Immature natural killer cell (primary cell): ENCODE results near the gene TADA3. TPM values are rescaled to one million over a fixed set of nuclear protein-coding genes. Genes with fewer than 3 reads are reported as not detected.

Source experiments
- DNase-seq, 3 donors: peaks; one replicate each; pipeline ENCODE4 v3.0.0; 2022; ENCODE audit warnings: mixed read lengths in 1 of 3
- H3K27ac Mint-ChIP-seq, 6 donors: one replicate each; pipeline ENCODE4 v1.8.0; 2020; ENCODE audit warnings: mixed read lengths in 6 of 6, mild to moderate bottlenecking in 5 of 6, inconsistent platforms in 4 of 6, moderate library complexity in 3 of 6
- H3K27me3 Mint-ChIP-seq, 3 donors: one replicate each; pipeline ENCODE4 v1.8.0; 2020 to 2021; ENCODE audit warnings: low read depth in 3 of 3, mild to moderate bottlenecking in 3 of 3, mixed read lengths in 3 of 3, moderate library complexity in 3 of 3, inconsistent platforms in 1 of 3
- H3K36me3 Mint-ChIP-seq, 3 donors: one replicate each; pipeline ENCODE4 v1.8.0; 2020; ENCODE audit warnings: mixed read lengths in 3 of 3, inconsistent platforms in 2 of 3, mild to moderate bottlenecking in 2 of 3
- H3K4me1 Mint-ChIP-seq, 2 donors: one replicate each; pipeline ENCODE4 v1.8.0; 2020; ENCODE audit warnings: inconsistent platforms in 2 of 2, mild to moderate bottlenecking in 2 of 2, mixed read lengths in 2 of 2, moderate library complexity in 1 of 2
- H3K4me3 Mint-ChIP-seq, 5 donors: one replicate each; pipeline ENCODE4 v1.8.0; 2020; ENCODE audit warnings: mild to moderate bottlenecking in 5 of 5, mixed read lengths in 5 of 5, inconsistent platforms in 3 of 5, moderate library complexity in 3 of 5
- H3K9me3 Mint-ChIP-seq, 6 donors: one replicate each; pipeline ENCODE4 v1.8.0; 2020; ENCODE audit warnings: mild to moderate bottlenecking in 6 of 6, mixed read lengths in 6 of 6, inconsistent platforms in 4 of 6, moderate library complexity in 3 of 6
- polyA plus RNA-seq, 3 donors: library from polyadenylated mRNA; unstranded; fragments of 300-500 nt; fragmentation: Illumina TruSeq; gene quantifications; one replicate each; pipeline ENCODE4 v1.2.3, GENCODE V29; 2021

TADA3 gene, protein sequence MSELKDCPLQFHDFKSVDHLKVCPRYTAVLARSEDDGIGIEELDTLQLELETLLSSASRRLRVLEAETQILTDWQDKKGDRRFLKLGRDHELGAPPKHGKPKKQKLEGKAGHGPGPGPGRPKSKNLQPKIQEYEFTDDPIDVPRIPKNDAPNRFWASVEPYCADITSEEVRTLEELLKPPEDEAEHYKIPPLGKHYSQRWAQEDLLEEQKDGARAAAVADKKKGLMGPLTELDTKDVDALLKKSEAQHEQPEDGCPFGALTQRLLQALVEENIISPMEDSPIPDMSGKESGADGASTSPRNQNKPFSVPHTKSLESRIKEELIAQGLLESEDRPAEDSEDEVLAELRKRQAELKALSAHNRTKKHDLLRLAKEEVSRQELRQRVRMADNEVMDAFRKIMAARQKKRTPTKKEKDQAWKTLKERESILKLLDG
- polyA plus RNA-seq, result 100 to 1,000 TPM in 1 of 3 donors, 10 to 100 TPM in 2; 58.1 to 121 (median 73.6) TPM

DNA sequence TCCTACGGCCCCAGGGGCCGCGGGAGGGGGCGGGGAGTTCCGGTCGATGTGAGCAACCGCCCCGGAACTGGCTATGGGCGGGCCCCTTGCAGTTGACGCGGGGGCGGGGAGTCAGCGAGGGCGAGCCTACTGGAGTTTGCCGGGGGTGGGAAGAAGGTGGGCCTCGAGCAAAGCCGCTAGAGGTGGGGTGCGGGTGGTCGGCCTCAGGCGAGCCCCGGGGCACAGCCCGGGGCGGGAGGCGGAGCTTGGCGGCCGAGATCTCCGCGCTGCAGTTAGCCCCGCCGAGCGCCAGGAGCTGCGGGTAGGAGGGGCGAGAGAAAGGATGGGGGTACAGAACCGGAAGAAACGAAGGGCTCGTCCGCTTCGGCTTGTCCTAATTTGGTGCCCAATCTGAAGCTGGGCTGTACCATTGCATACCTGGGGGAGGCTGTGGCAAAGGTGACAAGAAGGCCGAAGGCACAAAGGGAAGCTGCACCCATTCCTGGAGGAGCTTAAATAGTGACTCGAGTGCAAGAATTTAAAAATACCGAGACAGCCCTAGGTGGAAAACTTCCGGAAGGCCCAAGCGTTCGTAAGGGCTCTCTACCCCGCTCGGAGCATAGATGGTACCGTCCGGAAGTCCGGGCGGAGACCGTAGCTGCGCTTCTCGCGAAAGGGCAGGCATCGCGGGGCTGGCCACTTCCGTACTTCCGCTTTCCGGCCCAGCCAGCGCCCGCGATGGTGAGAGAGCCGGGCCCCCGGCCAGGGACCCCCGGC is at the start of gene TADA3, which contains the start of gene ARPC4:
TADA3 (minus strand) TSS at position 69 of the 756 bp plus-strand sequence. CDS start 1,007 bp downstream, outside the sequence.
ARPC4 (plus strand) TSS at position 678 of the 756 bp plus-strand sequence; CDS start at position 718, 40 bp downstream.
- Mint-ChIP-seq H3K27ac (peak within 1 kb of the TSS; percentile 97 to 100 (median 98)), H3K36me3 (peaks cover 15 to 29% (median 23%) of the 10 kb centered on the region in 3 donors), H3K4me3 (peak within 1 kb of the TSS; percentile 95 to 100 (median 98)), H3K27me3 (peaks cover 5 to 13% (median 11%) of the 10 kb centered on the region in 3 donors), H3K9me3 (no peaks in the 10 kb centered on the region), H3K4me1 (peaks cover 65 to 68% of the 10 kb centered on the region in 2 donors)
- peak; percentile 95 to 97 (median 97) for DNase-seq

DNA sequence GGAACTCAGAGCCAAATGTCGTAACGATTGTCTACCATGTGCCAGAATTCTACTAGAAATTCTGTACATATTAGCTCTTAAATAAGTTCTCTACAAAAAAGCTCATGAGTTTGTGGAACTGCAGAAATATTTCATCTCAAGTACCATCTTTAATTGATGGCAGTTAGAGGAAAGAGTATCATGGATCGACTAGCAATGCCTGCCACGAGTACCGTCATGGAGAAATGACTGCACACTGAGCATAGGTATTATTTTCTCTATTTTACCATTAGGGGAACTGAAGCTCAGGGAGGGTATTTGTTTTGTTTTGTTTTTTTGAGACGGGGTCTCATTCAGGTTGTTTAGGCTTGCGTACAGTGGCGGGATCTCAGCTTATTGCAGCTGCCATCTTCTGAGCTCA is 48.7 kb upstream of the TADA3 start:
- H3K27ac Mint-ChIP-seq, result peak overlapping the region in 2 of 6 donors; percentile 7 to 8

DNA sequence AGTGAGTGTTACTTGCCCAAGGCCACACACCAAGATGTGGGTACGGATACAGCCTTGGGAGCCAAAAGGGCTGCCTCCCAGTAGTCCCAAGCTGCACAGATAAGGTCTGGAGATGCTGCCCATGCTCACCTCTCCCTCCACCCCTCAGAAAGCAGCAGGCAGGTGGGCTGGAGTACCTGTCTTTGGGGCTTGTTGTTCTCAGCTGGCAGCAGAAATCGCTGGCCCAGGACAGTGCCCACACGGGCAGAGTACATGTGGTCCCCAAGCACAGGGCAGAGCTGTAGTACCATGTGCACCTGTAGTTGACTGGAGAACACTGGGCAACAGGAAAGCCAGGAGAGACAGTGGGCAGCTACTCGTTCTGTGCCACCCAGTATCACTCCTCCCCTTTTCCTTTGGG is 46.6 kb upstream of the TADA3 start:
- Mint-ChIP-seq H3K9me3 (peaks cover 0 to 1% (median 0%) of the 10 kb centered on the region in 6 donors), H3K27me3 (peaks cover 0 to 2% (median 2%) of the 10 kb centered on the region in 3 donors), H3K27ac (peak overlapping the region in 2 of 6 donors; percentile 17 to 46), H3K4me1 (peaks cover 22% of the 10 kb centered on the region in 2 donors), H3K36me3 (peaks cover 3 to 34% (median 13%) of the 10 kb centered on the region in 3 donors), H3K4me3 (no peak overlapping the region)
- no peak for DNase-seq

More for the DNA sequence above, 48.7 kb upstream of the TADA3 start:
- Mint-ChIP-seq H3K27me3 (peaks cover 0 to 4% (median 3%) of the 10 kb centered on the region in 3 donors), H3K4me1 (peaks cover 29 to 30% of the 10 kb centered on the region in 2 donors), H3K4me3 (no peak overlapping the region), H3K9me3 (no peaks in the 10 kb centered on the region), H3K36me3 (peaks cover 0 to 29% (median 13%) of the 10 kb centered on the region in 3 donors)
- no peak for DNase-seq

GRCh38 chr3:9837701-9838582 is 45.7 kb upstream of the TADA3 start:
- H3K27me3 Mint-ChIP-seq, result no peaks in the 10 kb centered on the region
- H3K9me3 Mint-ChIP-seq, result peaks cover 0 to 1% (median 0%) of the 10 kb centered on the region in 6 donors
- H3K27ac Mint-ChIP-seq, result peak overlapping the region in 1 of 6 donors; percentile 50
- DNase-seq, result no peak
- H3K4me3 Mint-ChIP-seq, result no peak overlapping the region
- H3K36me3 Mint-ChIP-seq, result peaks cover 3 to 34% (median 13%) of the 10 kb centered on the region in 3 donors
- peaks cover 13% of the 10 kb centered on the region in 2 donors for H3K4me1 Mint-ChIP-seq

- Mint-ChIP-seq H3K36me3 (peaks cover 3 to 23% (median 4%) of the 10 kb centered on the region in 3 donors), H3K4me3 (no peak overlapping the region), H3K27me3 (no peaks in the 10 kb centered on the region), H3K4me1 (peaks cover 4 to 8% of the 10 kb centered on the region in 2 donors), H3K27ac (peak overlapping the region in 1 of 6 donors; percentile 22), H3K9me3 (peaks cover 0 to 1% (median 0%) of the 10 kb centered on the region in 6 donors)
- DNase-seq, result no peak
Measured at GRCh38 chr3:9834520-9835380, 42.5 kb upstream of the TADA3 start.

- Mint-ChIP-seq H3K27me3 (no peaks in the 10 kb centered on the region), H3K4me1 (peaks cover 4 to 8% of the 10 kb centered on the region in 2 donors), H3K4me3 (no peak overlapping the region), H3K36me3 (peaks cover 0 to 23% (median 3%) of the 10 kb centered on the region in 3 donors), H3K9me3 (peaks cover 0 to 1% (median 0%) of the 10 kb centered on the region in 6 donors), H3K27ac (no peak overlapping the region)
- DNase-seq, result no peak
Measured at GRCh38 chr3:9833078-9833477, 40.8 kb upstream of the TADA3 start.

DNA sequence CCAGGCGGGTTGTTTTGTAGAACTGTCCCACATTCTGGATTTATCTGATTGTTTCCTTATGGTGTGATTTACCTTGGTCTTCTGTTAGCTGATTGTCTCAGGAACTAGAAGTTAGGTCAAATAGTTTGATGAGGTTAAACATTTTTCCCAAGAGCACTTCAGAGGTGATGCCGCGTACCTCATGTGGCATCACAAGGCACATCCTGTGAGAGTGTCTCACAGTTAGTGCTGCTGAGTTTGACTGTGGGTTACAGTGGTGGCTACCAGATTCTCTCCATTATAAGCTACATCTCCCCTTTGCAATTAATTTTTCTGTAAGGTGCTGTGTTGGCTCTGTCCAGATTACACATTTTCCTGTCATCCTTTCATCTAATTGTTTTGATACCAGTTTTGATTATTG is 39.0 kb upstream of the TADA3 start:
- Mint-ChIP-seq H3K4me3 (no peak overlapping the region), H3K27me3 (no peaks in the 10 kb centered on the region), H3K9me3 (peaks cover 0 to 1% (median 0%) of the 10 kb centered on the region in 6 donors), H3K36me3 (peaks cover 0 to 20% (median 3%) of the 10 kb centered on the region in 3 donors), H3K4me1 (peaks cover 6 to 8% of the 10 kb centered on the region in 2 donors), H3K27ac (peak overlapping the region in 4 of 6 donors; percentile 6 to 47 (median 22))
- DNase-seq, result no peak

DNA sequence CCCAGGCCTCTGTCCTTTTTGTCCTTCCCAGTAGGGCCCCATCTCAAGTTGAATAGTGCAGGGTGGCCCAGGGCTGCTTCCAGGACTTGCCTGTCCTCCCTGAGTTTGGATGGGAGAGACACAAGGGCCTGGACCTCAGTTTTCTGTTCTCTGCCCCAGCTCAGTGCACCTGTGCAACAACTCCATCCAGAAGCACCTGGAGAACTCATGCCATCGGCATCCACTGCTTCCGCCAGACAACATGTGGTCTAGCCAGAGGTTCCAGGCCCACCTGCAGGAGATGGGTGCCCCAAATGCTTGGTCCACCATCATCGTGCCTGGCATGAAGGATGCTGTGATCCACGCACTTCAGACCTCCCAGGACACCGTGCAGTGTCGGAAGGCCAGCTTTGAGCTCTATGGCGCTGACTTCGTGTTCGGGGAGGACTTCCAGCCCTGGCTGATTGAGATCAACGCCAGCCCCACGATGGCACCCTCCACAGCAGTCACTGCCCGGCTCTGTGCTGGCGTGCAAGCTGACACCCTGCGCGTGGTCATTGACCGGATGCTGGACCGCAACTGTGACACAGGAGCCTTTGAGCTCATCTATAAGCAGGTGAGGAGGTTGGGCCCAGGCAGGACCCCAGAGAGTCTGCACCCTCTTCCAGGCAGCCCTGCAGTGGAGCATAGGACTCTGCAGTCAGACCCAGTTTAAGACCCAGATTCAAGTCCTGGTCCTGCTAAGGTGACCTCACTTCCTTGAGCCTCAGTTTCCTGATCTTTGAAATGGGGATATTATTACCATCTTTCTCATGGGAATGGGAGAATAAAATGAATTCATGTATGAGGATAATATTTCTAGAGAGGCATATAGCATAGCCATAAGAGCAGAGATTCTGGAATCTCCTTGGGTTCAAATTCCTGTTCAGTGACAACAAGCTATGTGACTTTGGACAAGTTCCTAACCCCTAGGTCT is 36.8 kb upstream of the TADA3 start:
- no peak overlapping the region for H3K4me3 Mint-ChIP-seq
- no peaks in the 10 kb centered on the region for H3K9me3 Mint-ChIP-seq
- H3K27me3 Mint-ChIP-seq, result no peaks in the 10 kb centered on the region
- DNase-seq, result no peak
- peaks cover 6 to 8% of the 10 kb centered on the region in 2 donors for H3K4me1 Mint-ChIP-seq
- peaks cover 0 to 17% (median 1%) of the 10 kb centered on the region in 3 donors for H3K36me3 Mint-ChIP-seq
- no peak overlapping the region for H3K27ac Mint-ChIP-seq

GRCh38 chr3:9826815-9827573 is 34.7 kb upstream of the TADA3 start:
- Mint-ChIP-seq H3K27ac (no peak overlapping the region), H3K4me3 (no peak overlapping the region), H3K27me3 (peaks cover 0 to 2% (median 0%) of the 10 kb centered on the region in 3 donors), H3K9me3 (no peaks in the 10 kb centered on the region), H3K4me1 (peaks cover 8% of the 10 kb centered on the region in 2 donors), H3K36me3 (peaks cover 0 to 12% (median 0%) of the 10 kb centered on the region in 3 donors)
- peak; percentile 24 to 38 (median 26) for DNase-seq

GRCh38 chr3:9825451-9826040 is 33.3 kb upstream of the TADA3 start:
- H3K4me3 Mint-ChIP-seq, result no peak overlapping the region
- DNase-seq, result no peak
- peaks cover 0 to 5% of the 10 kb centered on the region in 2 donors for H3K4me1 Mint-ChIP-seq
- H3K27me3 Mint-ChIP-seq, result peaks cover 0 to 3% (median 0%) of the 10 kb centered on the region in 3 donors
- no peak overlapping the region for H3K27ac Mint-ChIP-seq
- no peaks in the 10 kb centered on the region for H3K9me3 Mint-ChIP-seq
- peaks cover 0 to 6% (median 0%) of the 10 kb centered on the region in 3 donors for H3K36me3 Mint-ChIP-seq
